HepG2 (cell line): Measurements from ENCODE around the gene ADCY1. TPM values are rescaled to one million over a fixed set of nuclear protein-coding genes. Genes with fewer than 3 reads are reported as not detected.
A peak's percentile ranks its signal among the peaks of the same experiment; 100 is the strongest.

Source experiments
- ATAC-seq: fragments of 200-7000 bp; cut with Tn5 transposase; 3 replicates; pipeline ENCODE4 v1.9.1; 2020; ENCODE audit warnings: mild to moderate bottlenecking, moderate library complexity
- BruUV-seq: library from RNA; stranded (reverse); fragments of 400-500 nt; replicated peaks from 2 replicates; lab custom pipeline; 2021; lab: Mats Ljungman, UMichigan
- CTCF ChIA-PET: fragments of 300-600 bp; formaldehyde crosslinking; extraction: SDS; loops from one replicate; lab custom pipeline; 2021; ENCODE audit warnings: low total read pairs, inconsistent platforms, low intra/inter-chr PET ratio; lab: Yijun Ruan, JAX
- POLR2A ChIA-PET: fragments of 350-600 bp; sonication (Branson Sonifier 250); formaldehyde crosslinking; loops from one replicate; lab custom pipeline; 2020; ENCODE audit warnings: antibody characterized with exemption, inconsistent platforms; lab: Yijun Ruan, JAX
- DNase-seq: peaks from one replicate; pipeline ENCODE4 v3.0.0-alpha.2; 2015; ENCODE audit warnings: low spot score
- FAIRE-seq: peaks from 3 replicates; lab custom pipeline; 2011; peaks lifted over from hg19 to GRCh38; lab: Jason Lieb, UNC
- H2AFZ ChIP-seq: one replicate; pipeline ENCODE4 v1.6.1; 2011; ENCODE audit warnings: low read length, inconsistent platforms
- H3K27ac ChIP-seq: fragments of 300-600 bp; 3 replicates; pipeline ENCODE4 v1.8.0; 2011; ENCODE audit warnings: mixed run types, mild to moderate bottlenecking, mixed read lengths, low read length, inconsistent platforms; ENCODE audit not compliant: insufficient read depth; ENCODE audit errors: extremely low read length
- H3K27me3 ChIP-seq, 2 experiments: fragments of 200-600 bp in 1 of 2; 2 replicates in 1 of 2; 3 replicates in 1 of 2; pipeline versions ENCODE4 v1.6.0 to v1.8.0; 2011; ENCODE audit warnings: low read length in 2 of 2, mild to moderate bottlenecking in 2 of 2, moderate library complexity in 2 of 2, inconsistent platforms in 1 of 2; ENCODE audit not compliant: insufficient read depth in 2 of 2, control insufficient read depth in 1 of 2
- H3K36me3 ChIP-seq, 2 experiments: fragments of 200-600 bp in 1 of 2; replicated peaks in 1 of 2; 2 replicates in 1 of 2; 3 replicates in 1 of 2; pipeline versions ENCODE4 v1.5.1 to v1.8.0; 2011; ENCODE audit warnings: low read length in 2 of 2, inconsistent platforms in 1 of 2; ENCODE audit not compliant: insufficient read depth in 2 of 2, control insufficient read depth in 1 of 2
- H3K4me1 ChIP-seq: 2 replicates; pipeline ENCODE4 v1.5.1; 2012; ENCODE audit warnings: low read length, inconsistent platforms; ENCODE audit not compliant: insufficient read depth
- H3K4me2 ChIP-seq: 2 replicates; pipeline ENCODE4 v1.6.0; 2011; ENCODE audit warnings: low read depth, low read length, inconsistent platforms
- H3K4me3 ChIP-seq, 3 experiments: fragments of 200-600 bp in 1 of 3; sonication (generic), shearing (Covaris generic) in 1 of 3; replicated peaks in 1 of 3; 2 replicates each; pipeline ENCODE4 v1.5.1; 2011 to 2016; ENCODE audit warnings: low read length in 3 of 3, inconsistent platforms in 2 of 3, low read depth in 2 of 3, mild to moderate bottlenecking in 2 of 3, control low read depth in 1 of 3, mixed read lengths in 1 of 3; ENCODE audit not compliant: insufficient read depth in 1 of 3
- H3K79me2 ChIP-seq: one replicate; pipeline ENCODE4 v1.6.1; 2011; ENCODE audit warnings: low read length, inconsistent platforms; ENCODE audit not compliant: insufficient read depth
- H3K9ac ChIP-seq: 2 replicates; pipeline ENCODE4 v1.6.0; 2011; ENCODE audit warnings: mild to moderate bottlenecking, low read depth, low read length, inconsistent platforms; ENCODE audit not compliant: insufficient read depth
- H3K9me3 ChIP-seq: 2 replicates; pipeline ENCODE4 v1.5.1; 2012; ENCODE audit warnings: mild to moderate bottlenecking, low read length
- H4K20me1 ChIP-seq: 2 replicates; pipeline ENCODE4 v1.6.0; 2011; ENCODE audit warnings: inconsistent platforms, mild to moderate bottlenecking, low read length, moderate library complexity; ENCODE audit not compliant: insufficient read depth
- ARNT ChIP-seq: fragments of 450-650 bp; IDR thresholded peaks from 2 replicates; pipeline ENCODE4 v1.6.1; 2017
- NFAT5 ChIP-seq: sonication (generic); formaldehyde crosslinking; IDR thresholded peaks from 2 replicates; pipeline ENCODE4 v1.4.0; 2020; ENCODE audit warnings: missing genetic modification reagents
- NFKB2 ChIP-seq: sonication (generic); formaldehyde crosslinking; IDR thresholded peaks from 2 replicates; pipeline ENCODE4 v1.4.0; 2020; ENCODE audit warnings: missing genetic modification reagents, borderline replicate concordance
- NRL ChIP-seq: sonication (generic); formaldehyde crosslinking; IDR thresholded peaks from 2 replicates; pipeline ENCODE4 v1.5.0; 2020; ENCODE audit warnings: missing genetic modification reagents, mild to moderate bottlenecking, moderate library complexity, borderline replicate concordance
- ZBTB14 ChIP-seq: sonication (generic); formaldehyde crosslinking; IDR thresholded peaks from 2 replicates; pipeline ENCODE4 v1.4.0; 2020; ENCODE audit warnings: missing genetic modification reagents
- ZNF280B ChIP-seq: sonication (generic); formaldehyde crosslinking; IDR thresholded peaks from 2 replicates; pipeline ENCODE4 v1.5.0; 2020; ENCODE audit warnings: missing genetic modification reagents, mild to moderate bottlenecking, borderline replicate concordance
- ZNF333 ChIP-seq: sonication (generic); formaldehyde crosslinking; IDR thresholded peaks from 2 replicates; pipeline ENCODE4 v1.4.0; 2020; ENCODE audit warnings: mild to moderate bottlenecking, missing genetic modification reagents, borderline replicate concordance
- ZNF687 ChIP-seq: sonication (generic); formaldehyde crosslinking; IDR thresholded peaks from 2 replicates; pipeline ENCODE4 v1.5.1; 2020; ENCODE audit warnings: mild to moderate bottlenecking, missing genetic modification reagents, moderate library complexity
- ZNF777 ChIP-seq: sonication (generic); formaldehyde crosslinking; IDR thresholded peaks from 2 replicates; pipeline ENCODE4 v1.4.0; 2020; ENCODE audit warnings: missing genetic modification reagents
- WGBS: methylation state at CpG from one replicate; pipeline ENCODE4 v1.1.6; 2017; ENCODE audit warnings: low lambda C conversion rate; 5-methylcytosine and 5-hydroxymethylcytosine counted together
- in situ Hi-C: cut with HindIII; loops from 2 replicates; pipeline ENCODE4 v1.10.0; 2017; ENCODE audit warnings: low pct_unique_long_range_greater_than_20kb; ENCODE audit not compliant: extremely low pct_ligation_motif_present
- intact Hi-C: fragments of 100-400 bp; cut with micrococcal nuclease; formaldehyde crosslinking; loops from one replicate; pipeline ENCODE4 v1.10.0; 2022; ENCODE audit not compliant: unreplicated experiment
- polyA plus RNA-seq, 8 experiments: library from polyadenylated mRNA; depleted of rRNA in 3 of 8; stranded (reverse) in 7 of 8; unstranded in 1 of 8; fragments of >200 nt; fragmentation: Illumina TruSeq in 4 of 8; extraction: Trizol in 4 of 8; gene quantifications; 2 replicates each; pipeline versions ENCODE4 v1.2.1 to v1.2.3, GENCODE V29; 2011 to 2016; ENCODE audit warnings: low read depth in 4 of 8, missing spikeins in 1 of 8, mixed read lengths in 1 of 8; ENCODE audit not compliant: insufficient read depth in 1 of 8
- total RNA-seq, 5 experiments: library from RNA; depleted of rRNA; stranded (reverse); fragments of >200 nt; fragmentation: Illumina TruSeq; extraction: Trizol; gene quantifications; 2 replicates each; pipeline ENCODE4 v1.2.3, GENCODE V29; 2016; ENCODE audit warnings: low read depth in 1 of 5

The ADCY1 gene
- total and polyA plus RNA-seq, 2 of the 13 experiments (the other 11 are each of a cell fraction or from before 2014, with no cell fraction given), result 0.80 to 1.2 TPM

- 20% methylated on average over 24 of the region's 72 CpGs for WGBS
- FAIRE-seq, result no peak
- CTCF ChIA-PET, result no interaction called here
- intact Hi-C loops (no loop called here), in situ Hi-C loops (loop anchor here (25.0 kb wide), 1 partner anchor 413 kb away; the partner anchor contains the start of gene RAMP3)
- Histone ChIP-seq H3K9me3 (no peaks in the 10 kb centered on the region), H3K9ac (0 out of 2 replicates have a peak overlapping the region, but pooled peaks have one; percentile 34), H3K27ac (no peak overlapping the region), H3K79me2 (no peaks in the 10 kb centered on the region), H3K4me3 (peak overlapping the region; percentile 42 to 79 (median 53); a peak in 5 of 6 replicates), H4K20me1 (no peaks in the 10 kb centered on the region), H2AFZ (no peak overlapping the region), H3K36me3 (no peaks in the 10 kb centered on the region), H3K27me3 (peaks cover 10 to 67% of the 10 kb centered on the region in 2 experiments), H3K4me1 (peaks cover 20% of the 10 kb centered on the region), H3K4me2 (peak overlapping the region; percentile 92)
- DNase-seq, result peak; percentile 35
- BruUV-seq, result no TSS peak
- ATAC-seq, result peak; percentile 94
- POLR2A ChIA-PET, result no interaction called here
- peak; percentile 69; the same call in 1 of the 2 replicates for TF ChIP-seq ZNF777 (CRISPR knock-in tag)
- no peak for TF ChIP-seq ARNT
- TF ChIP-seq ZNF333 (CRISPR knock-in tag), result no peak
- peak; percentile 59 for TF ChIP-seq ZNF687 (CRISPR knock-in tag)
- 0 out of 2 replicates have a peak, but pooled peaks have one; percentile 51 for TF ChIP-seq ZBTB14 (CRISPR knock-in tag)
- TF ChIP-seq NFKB2, result 0 out of 2 replicates have a peak, but pooled peaks have one; percentile 41
- TF ChIP-seq ZNF280B (CRISPR knock-in tag), result 0 out of 2 replicates have a peak, but pooled peaks have one; percentile 42
- TF ChIP-seq NFAT5 (CRISPR knock-in tag), result 0 out of 2 replicates have a peak, but pooled peaks have one; percentile 48
- no peak for TF ChIP-seq NRL
Measured at GRCh38 chr7:45574669-45575500, 717 bp downstream of the ADCY1 start.
